Measurements from ENCODE around the gene RGMB. TPM values are rescaled to one million over a fixed set of nuclear protein-coding genes. Genes with fewer than 3 reads are reported as not detected.

The RGMB gene
- total and polyA plus RNA-seq, 2 donors: 21.2 to 23.1 TPM

GRCh38 chr5:98771382-98772109 is 1.9 kb upstream of the RGMB start:
- H3K4me1 ChIP-seq (ENCODE audit: insufficient read depth): peaks cover 1% of the 10 kb centered on the region
- 5% methylated on average over 18 of the region's 18 CpGs for WGBS
- H3K27ac ChIP-seq (ENCODE audit: low read depth): no peak overlapping the region
- no peaks in the 10 kb centered on the region for H3K36me3 ChIP-seq (ENCODE audit: insufficient read depth)
- DNase-seq (ENCODE audit: extremely low spot score): peak; percentile 85
- H3K4me3 ChIP-seq (ENCODE audit: low read depth, low read length): peak overlapping the region; percentile 53

GRCh38 chr5:98772415-98773213 is 849 bp upstream of the RGMB start:
- H3K36me3 ChIP-seq (ENCODE audit: insufficient read depth): no peaks in the 10 kb centered on the region
- 16% methylated on average over 34 of the region's 34 CpGs for WGBS

GRCh38 chr5:98773214-98773463 is 324 bp upstream of the RGMB start:
- Histone ChIP-seq H3K27ac (ENCODE audit: low read depth) (peak overlapping the region; percentile 64), H3K36me3 (ENCODE audit: insufficient read depth) (no peaks in the 10 kb centered on the region), H3K4me3 (ENCODE audit: low read depth, low read length) (peak overlapping the region; percentile 91), H3K4me1 (ENCODE audit: insufficient read depth) (peaks cover 2% of the 10 kb centered on the region)
- WGBS: under 1% methylated on average over 16 of the region's 16 CpGs
- no peak for DNase-seq (ENCODE audit: extremely low spot score)

More at GRCh38 chr5:98772415-98773213, 849 bp upstream of the RGMB start:
- DNase-seq (ENCODE audit: extremely low spot score): no peak
- peak overlapping the region; percentile 91 for H3K4me3 ChIP-seq (ENCODE audit: low read depth, low read length)
- H3K27ac ChIP-seq (ENCODE audit: low read depth): peak overlapping the region; percentile 64
- peaks cover 2% of the 10 kb centered on the region for H3K4me1 ChIP-seq (ENCODE audit: insufficient read depth)

- Histone ChIP-seq H3K4me3 (ENCODE audit: low read depth, low read length) (peak overlapping the region; percentile 91), H3K36me3 (ENCODE audit: insufficient read depth) (no peaks in the 10 kb centered on the region), H3K4me1 (ENCODE audit: insufficient read depth) (peaks cover 2% of the 10 kb centered on the region), H3K27ac (ENCODE audit: low read depth) (peak overlapping the region; percentile 97)
- under 1% methylated on average over 64 of the region's 64 CpGs for WGBS
- DNase-seq (ENCODE audit: extremely low spot score): no peak
These were observed 950 bp downstream of the RGMB start for GRCh38 chr5:98774192-98775033.

GRCh38 chr5:98775246-98776065 is 2.0 kb downstream of the RGMB start:
- no peak for DNase-seq (ENCODE audit: extremely low spot score)
- H3K4me3 ChIP-seq (ENCODE audit: low read depth, low read length): peak overlapping the region; percentile 91
- H3K36me3 ChIP-seq (ENCODE audit: insufficient read depth): no peaks in the 10 kb centered on the region
- WGBS: 53% methylated on average over 12 of the region's 12 CpGs
- no peak overlapping the region for H3K27ac ChIP-seq (ENCODE audit: low read depth)
- H3K4me1 ChIP-seq (ENCODE audit: insufficient read depth): peaks cover 2% of the 10 kb centered on the region

- Histone ChIP-seq H3K36me3 (ENCODE audit: insufficient read depth) (no peaks in the 10 kb centered on the region), H3K4me3 (ENCODE audit: low read depth, low read length) (no peak overlapping the region), H3K4me1 (ENCODE audit: insufficient read depth) (peaks cover 2% of the 10 kb centered on the region), H3K27ac (ENCODE audit: low read depth) (no peak overlapping the region)
- DNase-seq (ENCODE audit: extremely low spot score): no peak
- 41% methylated on average over 7 of the region's 7 CpGs for whole genome bisulfite sequencing
These were observed 2.7 kb downstream of the RGMB start for GRCh38 chr5:98776066-98776705.

- no peak for DNase-seq (ENCODE audit: extremely low spot score)
- H3K27ac ChIP-seq (ENCODE audit: low read depth): no peak overlapping the region
- H3K4me1 ChIP-seq (ENCODE audit: insufficient read depth): peaks cover 2% of the 10 kb centered on the region
- WGBS: 92% methylated on average over 4 of the region's 4 CpGs
- H3K36me3 ChIP-seq (ENCODE audit: insufficient read depth): no peaks in the 10 kb centered on the region
- no peak overlapping the region for H3K4me3 ChIP-seq (ENCODE audit: low read depth, low read length)
These were observed 3.8 kb downstream of the RGMB start for GRCh38 chr5:98777295-98777694.

GRCh38 chr5:98779264-98779877 is 5.9 kb downstream of the RGMB start:
- Histone ChIP-seq H3K4me3 (ENCODE audit: low read depth, low read length) (no peak overlapping the region), H3K36me3 (ENCODE audit: insufficient read depth) (no peaks in the 10 kb centered on the region), H3K27ac (ENCODE audit: low read depth) (no peak overlapping the region), H3K4me1 (ENCODE audit: insufficient read depth) (peaks cover 2% of the 10 kb centered on the region)
- no peak for DNase-seq (ENCODE audit: extremely low spot score)
- 81% methylated on average over 11 of the region's 11 CpGs for WGBS

- Histone ChIP-seq H3K4me3 (ENCODE audit: low read depth, low read length) (no peak overlapping the region), H3K4me1 (ENCODE audit: insufficient read depth) (peaks cover 4% of the 10 kb centered on the region), H3K27ac (ENCODE audit: low read depth) (no peak overlapping the region), H3K36me3 (ENCODE audit: insufficient read depth) (no peaks in the 10 kb centered on the region)
- 70% methylated on average over 3 of the region's 3 CpGs for WGBS
- no peak for DNase-seq (ENCODE audit: extremely low spot score)
These were observed 6.9 kb downstream of the RGMB start for GRCh38 chr5:98780390-98780789.

GRCh38 chr5:98781520-98781919 is 8.1 kb downstream of the RGMB start:
- H3K4me3 ChIP-seq (ENCODE audit: low read depth, low read length): no peak overlapping the region
- H3K4me1 ChIP-seq (ENCODE audit: insufficient read depth): peaks cover 3% of the 10 kb centered on the region
- H3K27ac ChIP-seq (ENCODE audit: low read depth): no peak overlapping the region
- H3K36me3 ChIP-seq (ENCODE audit: insufficient read depth): no peaks in the 10 kb centered on the region
- no peak for DNase-seq (ENCODE audit: extremely low spot score)
- 71% methylated on average over 2 of the region's 2 CpGs for WGBS

- no peaks in the 10 kb centered on the region for H3K36me3 ChIP-seq (ENCODE audit: insufficient read depth)
- H3K4me3 ChIP-seq (ENCODE audit: low read depth, low read length): no peak overlapping the region
- H3K27ac ChIP-seq (ENCODE audit: low read depth): no peak overlapping the region
- DNase-seq (ENCODE audit: extremely low spot score): no peak
- 92% methylated on average over 2 of the region's 2 CpGs for WGBS
- peaks cover 2% of the 10 kb centered on the region for H3K4me1 ChIP-seq (ENCODE audit: insufficient read depth)
These were observed 8.5 kb downstream of the RGMB start for GRCh38 chr5:98781964-98782363.

- Histone ChIP-seq H3K36me3 (ENCODE audit: insufficient read depth) (no peaks in the 10 kb centered on the region), H3K27ac (ENCODE audit: low read depth) (no peak overlapping the region), H3K4me1 (ENCODE audit: insufficient read depth) (peaks cover 2% of the 10 kb centered on the region), H3K4me3 (ENCODE audit: low read depth, low read length) (no peak overlapping the region)
- whole genome bisulfite sequencing: 80% methylated on average over 3 of the region's 3 CpGs
- no peak for DNase-seq (ENCODE audit: extremely low spot score)
These were observed 9.7 kb downstream of the RGMB start for GRCh38 chr5:98783051-98783649.

Data from urinary bladder (tissue), 4 donors.